ENCODE data around the gene HAT1. TPM values are rescaled to one million over a fixed set of nuclear protein-coding genes. Genes with fewer than 3 reads are reported as not detected.
"Not testable (repeated sequence)": the region's sequence is repeated elsewhere in the genome, so short reads cannot be mapped to it uniquely, and the experiment has no call there.

Gene HAT1
- total and polyA plus RNA-seq, 8 donors, result 7.8 to 20.1 (median 16.2) TPM

- Histone ChIP-seq H3K4me3 (peak overlapping the region; percentile 51 to 76 (median 61)), H3K27me3 (no peaks in the 10 kb centered on the region), H3K36me3 (no peaks in the 10 kb centered on the region), H3K9me3 (no peaks in the 10 kb centered on the region), H3K27ac (no peak overlapping the region), H3K4me1 (peaks cover 5 to 18% (median 15%) of the 10 kb centered on the region in 3 donors)
- peak; percentile 17 to 76 (median 60) for ATAC-seq
- no peak for DNase-seq
- no peak for TF ChIP-seq CTCF (IDR thresholded peaks at IDR 0.05)
- FAIRE-seq, result no peak
- 6 to 8% methylated on average over 7 of the region's 7 CpGs for WGBS, 2 donors
- intact Hi-C loops (cut with DNase I), result no loop called here
These were observed 29.0 kb upstream of the HAT1 start for GRCh38 chr2:171893196-171893823.

DNA sequence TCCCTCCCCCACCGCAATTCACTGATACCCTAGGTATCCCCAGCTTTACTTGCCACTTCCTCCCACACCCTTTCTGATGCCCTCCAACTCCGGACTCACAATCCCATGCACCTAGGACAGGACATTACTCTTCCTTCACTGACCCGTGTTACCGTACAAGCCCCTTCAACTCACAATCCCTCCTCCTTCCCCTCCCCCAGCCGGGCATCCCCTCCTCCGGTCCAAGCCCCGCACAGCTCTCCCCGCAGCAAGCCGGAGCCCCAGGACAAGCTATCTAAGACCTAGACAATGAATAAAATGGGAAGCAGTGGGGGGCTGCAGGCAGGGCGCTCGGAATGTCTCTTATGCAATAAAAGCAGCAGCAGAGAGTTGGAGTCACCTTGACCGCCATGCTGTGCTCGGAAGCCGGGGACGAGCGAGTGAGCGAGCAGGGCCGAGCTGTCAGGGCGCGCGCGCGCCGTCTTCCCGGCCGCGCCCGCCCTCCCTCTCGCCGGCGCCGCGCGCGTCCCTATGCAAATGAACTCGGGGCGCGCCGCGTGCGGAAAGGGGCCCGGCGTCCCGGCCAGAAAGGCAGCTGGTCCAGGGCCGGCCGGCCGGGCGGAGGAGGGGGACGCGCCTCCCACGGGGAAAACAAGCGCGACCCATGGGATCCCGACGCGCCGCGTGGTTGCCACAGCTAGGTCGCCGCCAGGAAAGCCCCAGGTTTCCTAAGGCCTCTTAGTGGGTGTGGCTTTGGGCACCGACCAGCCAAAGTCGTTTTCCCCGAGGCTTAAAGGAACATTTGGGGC is 28.2 kb upstream of the HAT1 start, which contains the start of gene SLC25A12:
SLC25A12 (minus strand) TSS at position 421 of the 788 bp plus-strand sequence; CDS start at position 391, 30 bp downstream.
- no peak for TF ChIP-seq CTCF (IDR thresholded peaks at IDR 0.05)
- no peak for FAIRE-seq
- DNase-seq, result peak; percentile 69 to 90 (median 74)
- no peaks in the 10 kb centered on the region for H3K9me3 ChIP-seq
- H3K4me3 ChIP-seq, result peak within 1 kb of the TSS; percentile 51 to 76 (median 61)
- no peaks in the 10 kb centered on the region for H3K36me3 ChIP-seq
- peaks cover 5 to 18% (median 15%) of the 10 kb centered on the region in 3 donors for H3K4me1 ChIP-seq
- peak; percentile 96 to 99 (median 99) for ATAC-seq
- no peaks in the 10 kb centered on the region for H3K27me3 ChIP-seq
- intact Hi-C loops (cut with DNase I), result no loop called here
- 0 to 1% methylated on average over 49 to 63 of the region's 63 CpGs for WGBS, 2 donors
- peak within 1 kb of the TSS in 2 of 4 donors; percentile 12 to 75 for H3K27ac ChIP-seq

DNA sequence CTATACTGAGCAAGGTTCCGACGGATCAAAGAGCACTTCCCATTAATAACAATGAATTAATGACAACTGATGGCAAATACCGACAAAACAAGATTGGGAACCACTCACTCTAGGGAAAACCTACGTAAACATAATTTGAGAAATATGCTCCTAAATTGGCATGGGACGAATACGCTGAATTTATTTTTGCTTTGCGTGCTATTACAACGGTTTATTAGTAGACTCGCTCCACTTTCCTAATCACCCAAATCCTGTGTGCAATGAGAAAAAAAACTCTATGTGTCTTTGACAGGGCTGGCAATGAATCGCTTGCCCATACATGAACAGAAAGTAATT is 27.7 kb upstream of the HAT1 start:
- Histone ChIP-seq H3K27me3 (no peaks in the 10 kb centered on the region), H3K27ac (peak overlapping the region in 2 of 4 donors; percentile 12 to 75), H3K36me3 (no peaks in the 10 kb centered on the region), H3K9me3 (no peaks in the 10 kb centered on the region), H3K4me1 (peaks cover 5 to 18% (median 15%) of the 10 kb centered on the region in 3 donors), H3K4me3 (peak overlapping the region; percentile 51 to 76 (median 61))
- intact Hi-C loops (cut with DNase I), result no loop called here
- TF ChIP-seq CTCF (IDR thresholded peaks at IDR 0.05), result no peak
- no peak for DNase-seq
- no peak for FAIRE-seq
- 33 to 39% methylated on average over 10 of the region's 10 CpGs for WGBS, 2 donors
- ATAC-seq, result no peak

GRCh38 chr2:171895786-171896185 is 26.5 kb upstream of the HAT1 start:
- FAIRE-seq, result no peak
- H3K4me1 ChIP-seq, result peaks cover 5 to 15% (median 14%) of the 10 kb centered on the region in 3 donors
- no peak overlapping the region for H3K27ac ChIP-seq
- H3K4me3 ChIP-seq, result no peak overlapping the region
- TF ChIP-seq CTCF (IDR thresholded peaks at IDR 0.05), result no peak
- DNase-seq, result no peak
- no peaks in the 10 kb centered on the region for H3K27me3 ChIP-seq
- WGBS, 2 donors, result 73 to 75% methylated on average over 1 of the region's 1 CpG
- intact Hi-C loops (cut with DNase I), result no loop called here
- no peaks in the 10 kb centered on the region for H3K9me3 ChIP-seq
- ATAC-seq, result no peak
- no peaks in the 10 kb centered on the region for H3K36me3 ChIP-seq

GRCh38 chr2:171899623-171900282 is 22.5 kb upstream of the HAT1 start:
- intact Hi-C loops (cut with DNase I); ATAC-seq: not testable (repeated sequence)

More at GRCh38 chr2:171899623-171900282, 22.5 kb upstream of the HAT1 start:
- not testable (repeated sequence) for FAIRE-seq, H3K27ac ChIP-seq, H3K36me3 ChIP-seq, H3K9me3 ChIP-seq, H3K27me3 ChIP-seq, H3K4me3 ChIP-seq, H3K4me1 ChIP-seq, DNase-seq
- WGBS, 2 donors, result 93 to 96% methylated on average over 38 to 57 of the region's 58 CpGs
